CD4-positive, alpha-beta memory T cell (primary cell): Measurements from ENCODE around the gene EPHA6. TPM values are rescaled to one million over a fixed set of nuclear protein-coding genes. Genes with fewer than 3 reads are reported as not detected.

Experiments
- CTCF ChIA-PET: fragments of 350-600 bp; sonication (Branson Sonifier 250); formaldehyde crosslinking; loops from one replicate; lab custom pipeline; 2021; ENCODE audit warnings: inconsistent platforms; ENCODE audit not compliant: partially characterized antibody; lab: Charles Lee
- POLR2A ChIA-PET: fragments of 350-600 bp; sonication (Branson Sonifier 250); formaldehyde crosslinking; loops from one replicate; lab custom pipeline; 2021; ENCODE audit not compliant: partially characterized antibody; lab: Charles Lee
- DNase-seq, 5 donors: peaks; one replicate each; pipeline versions ENCODE4 v3.0.0 to v3.0.0-alpha.2; 2020 to 2022; ENCODE audit warnings: mixed read lengths in 1 of 5
- H3K27ac ChIP-seq: one replicate; pipeline ENCODE4 v1.7.0; 2013; ENCODE audit warnings: low read depth, low read length
- H3K27me3 ChIP-seq: 2 replicates; pipeline ENCODE4 v1.7.0; 2013; ENCODE audit warnings: mild to moderate bottlenecking, low read length, moderate library complexity; ENCODE audit not compliant: insufficient read depth
- H3K36me3 ChIP-seq: 2 replicates; pipeline ENCODE4 v1.7.0; 2013; ENCODE audit warnings: mild to moderate bottlenecking, low read length, moderate library complexity; ENCODE audit not compliant: insufficient read depth
- H3K4me1 ChIP-seq: 2 replicates; pipeline ENCODE4 v1.7.0; 2013; ENCODE audit warnings: mild to moderate bottlenecking, low read length, moderate library complexity; ENCODE audit not compliant: insufficient read depth
- H3K4me3 ChIP-seq, 2 donors: one replicate each; pipeline ENCODE4 v1.7.0; 2013; ENCODE audit warnings: low read length in 2 of 2, mild to moderate bottlenecking in 1 of 2
- H3K9me3 ChIP-seq, 2 donors: one replicate each; pipeline ENCODE4 v1.7.0; 2013; ENCODE audit warnings: low read length in 2 of 2, control low read depth in 1 of 2; ENCODE audit not compliant: control insufficient read depth in 1 of 2
- H3K27ac Mint-ChIP-seq, 7 donors: one replicate each; pipeline ENCODE4 v1.8.0; 2020 to 2021; ENCODE audit warnings: mixed read lengths in 7 of 7, mild to moderate bottlenecking in 6 of 7, inconsistent platforms in 3 of 7, moderate library complexity in 3 of 7
- H3K27me3 Mint-ChIP-seq, 2 donors: one replicate each; pipeline ENCODE4 v1.8.0; 2020 to 2021; ENCODE audit warnings: mixed read lengths in 2 of 2
- H3K36me3 Mint-ChIP-seq, 2 donors: one replicate each; pipeline ENCODE4 v1.8.0; 2020 to 2021; ENCODE audit warnings: mixed read lengths in 2 of 2, inconsistent platforms in 1 of 2, mild to moderate bottlenecking in 1 of 2
- H3K4me1 Mint-ChIP-seq, 4 donors: one replicate each; pipeline ENCODE4 v1.8.0; 2020 to 2021; ENCODE audit warnings: mixed read lengths in 4 of 4, mild to moderate bottlenecking in 1 of 4
- H3K4me3 Mint-ChIP-seq, 8 donors: one replicate each; pipeline ENCODE4 v1.8.0; 2020 to 2021; ENCODE audit warnings: mixed read lengths in 8 of 8, mild to moderate bottlenecking in 7 of 8, moderate library complexity in 6 of 8, inconsistent platforms in 3 of 8
- H3K9me3 Mint-ChIP-seq, 8 donors: one replicate each; pipeline ENCODE4 v1.8.0; 2020 to 2021; ENCODE audit warnings: mixed read lengths in 8 of 8, mild to moderate bottlenecking in 5 of 8, inconsistent platforms in 3 of 8, moderate library complexity in 1 of 8
- intact Hi-C: fragments of 100-400 bp; cut with micrococcal nuclease; formaldehyde crosslinking; loops from one replicate; pipeline ENCODE4 v1.15.1; 2023
- polyA plus RNA-seq, 2 donors: library from polyadenylated mRNA; unstranded; fragments of 300-500 nt; fragmentation: Illumina TruSeq; gene quantifications; one replicate each; pipeline ENCODE4 v1.2.3, GENCODE V29; 2021
- total RNA-seq, 2 experiments: library from RNA; stranded (reverse); gene quantifications; one replicate each; pipeline ENCODE4 v1.2.3, GENCODE V29; 2021

EPHA6 gene
- total and polyA plus RNA-seq, 4 experiments from 2014 or later, result not detected

- no peaks in the 10 kb centered on the region for H3K9me3 ChIP-seq
- H3K9me3 Mint-ChIP-seq, result peaks cover 0 to 5% (median 0%) of the 10 kb centered on the region in 8 donors
- H3K4me3 Mint-ChIP-seq, result no peak overlapping the region
- DNase-seq, result no peak
- CTCF ChIA-PET, result no interaction called here
- no peak overlapping the region for H3K27ac ChIP-seq
- H3K36me3 ChIP-seq, result no peaks in the 10 kb centered on the region
- no peak overlapping the region for H3K27ac Mint-ChIP-seq
- H3K4me1 Mint-ChIP-seq, result no peaks in the 10 kb centered on the region
- intact Hi-C loops, result no loop called here
- POLR2A ChIA-PET, result no interaction called here
- H3K4me1 ChIP-seq, result no peaks in the 10 kb centered on the region
- no peak overlapping the region for H3K4me3 ChIP-seq
- H3K27me3 ChIP-seq, result no peaks in the 10 kb centered on the region
- no peaks in the 10 kb centered on the region for H3K36me3 Mint-ChIP-seq
- no peaks in the 10 kb centered on the region for H3K27me3 Mint-ChIP-seq
Measured at GRCh38 chr3:97340940-97341339, 526.5 kb downstream of the EPHA6 start.

- Mint-ChIP-seq H3K27ac (no peak overlapping the region), H3K4me1 (no peaks in the 10 kb centered on the region), H3K27me3 (no peaks in the 10 kb centered on the region), H3K4me3 (no peak overlapping the region), H3K36me3 (no peaks in the 10 kb centered on the region), H3K9me3 (peaks cover 0 to 9% (median 1%) of the 10 kb centered on the region in 8 donors)
- Histone ChIP-seq H3K36me3 (no peaks in the 10 kb centered on the region), H3K9me3 (no peaks in the 10 kb centered on the region), H3K27ac (no peak overlapping the region), H3K4me3 (no peak overlapping the region), H3K4me1 (no peaks in the 10 kb centered on the region), H3K27me3 (no peaks in the 10 kb centered on the region)
- no peak for DNase-seq
- ChIA-PET CTCF (no interaction called here), POLR2A (no interaction called here)
- intact Hi-C loops, result no loop called here
Measured at GRCh38 chr3:97347780-97348179, 533.4 kb downstream of the EPHA6 start.

- H3K4me1 ChIP-seq, result no peaks in the 10 kb centered on the region
- Mint-ChIP-seq H3K4me3 (no peak overlapping the region), H3K27me3 (no peaks in the 10 kb centered on the region), H3K4me1 (no peaks in the 10 kb centered on the region), H3K9me3 (peaks cover 0 to 13% (median 4%) of the 10 kb centered on the region in 8 donors), H3K36me3 (no peaks in the 10 kb centered on the region), H3K27ac (no peak overlapping the region)
- no peaks in the 10 kb centered on the region for H3K36me3 ChIP-seq
- H3K4me3 ChIP-seq, result no peak overlapping the region
- intact Hi-C loops, result no loop called here
- ChIA-PET CTCF (no interaction called here), POLR2A (no interaction called here)
- H3K9me3 ChIP-seq, result no peaks in the 10 kb centered on the region
- no peak overlapping the region for H3K27ac ChIP-seq
- H3K27me3 ChIP-seq, result no peaks in the 10 kb centered on the region
- DNase-seq, result no peak
Measured at GRCh38 chr3:97350971-97351370, 536.6 kb downstream of the EPHA6 start.

- Mint-ChIP-seq H3K36me3 (no peaks in the 10 kb centered on the region), H3K4me3 (no peak overlapping the region), H3K4me1 (no peaks in the 10 kb centered on the region), H3K27ac (no peak overlapping the region), H3K27me3 (no peaks in the 10 kb centered on the region), H3K9me3 (peaks cover 0 to 19% (median 4%) of the 10 kb centered on the region in 8 donors)
- no peaks in the 10 kb centered on the region for H3K9me3 ChIP-seq
- no peaks in the 10 kb centered on the region for H3K36me3 ChIP-seq
- no peaks in the 10 kb centered on the region for H3K4me1 ChIP-seq
- no peaks in the 10 kb centered on the region for H3K27me3 ChIP-seq
- DNase-seq, result no peak
- ChIA-PET CTCF (no interaction called here), POLR2A (no interaction called here)
- H3K4me3 ChIP-seq, result no peak overlapping the region
- intact Hi-C loops, result no loop called here
- H3K27ac ChIP-seq, result no peak overlapping the region
Measured at GRCh38 chr3:97353176-97353575, 538.8 kb downstream of the EPHA6 start.

GRCh38 chr3:97359977-97360376, 545.6 kb downstream of the EPHA6 start:
- no peak for DNase-seq
- H3K27me3 ChIP-seq, result no peaks in the 10 kb centered on the region
- Mint-ChIP-seq H3K4me1 (no peaks in the 10 kb centered on the region), H3K27ac (no peak overlapping the region), H3K4me3 (no peak overlapping the region), H3K27me3 (no peaks in the 10 kb centered on the region), H3K36me3 (no peaks in the 10 kb centered on the region), H3K9me3 (peaks cover 0 to 7% (median 0%) of the 10 kb centered on the region in 8 donors)
- ChIA-PET CTCF (no interaction called here), POLR2A (no interaction called here)
- no peaks in the 10 kb centered on the region for H3K4me1 ChIP-seq
- intact Hi-C loops, result no loop called here
- H3K36me3 ChIP-seq, result no peaks in the 10 kb centered on the region
- no peak overlapping the region for H3K27ac ChIP-seq
- no peak overlapping the region for H3K4me3 ChIP-seq
- H3K9me3 ChIP-seq, result no peaks in the 10 kb centered on the region

GRCh38 chr3:97360804-97361203, 546.4 kb downstream of the EPHA6 start:
- Histone ChIP-seq H3K27me3 (no peaks in the 10 kb centered on the region), H3K9me3 (no peaks in the 10 kb centered on the region), H3K4me3 (no peak overlapping the region), H3K27ac (no peak overlapping the region), H3K36me3 (no peaks in the 10 kb centered on the region), H3K4me1 (no peaks in the 10 kb centered on the region)
- Mint-ChIP-seq H3K27ac (peak overlapping the region in 1 of 7 donors; percentile 53), H3K36me3 (no peaks in the 10 kb centered on the region), H3K27me3 (no peaks in the 10 kb centered on the region), H3K4me1 (no peaks in the 10 kb centered on the region), H3K4me3 (no peak overlapping the region), H3K9me3 (peaks cover 0 to 7% (median 0%) of the 10 kb centered on the region in 8 donors)
- POLR2A ChIA-PET, result no interaction called here
- intact Hi-C loops, result no loop called here
- no peak for DNase-seq
- CTCF ChIA-PET, result no interaction called here

GRCh38 chr3:97384583-97384982, 570.2 kb downstream of the EPHA6 start:
- Mint-ChIP-seq H3K27me3 (no peaks in the 10 kb centered on the region), H3K4me1 (no peaks in the 10 kb centered on the region), H3K9me3 (peaks cover 4 to 30% (median 9%) of the 10 kb centered on the region in 8 donors), H3K27ac (no peak overlapping the region), H3K36me3 (no peaks in the 10 kb centered on the region), H3K4me3 (no peak overlapping the region)
- no peak overlapping the region for H3K4me3 ChIP-seq
- no peaks in the 10 kb centered on the region for H3K4me1 ChIP-seq
- ChIA-PET POLR2A (no interaction called here), CTCF (no interaction called here)
- intact Hi-C loops, result no loop called here
- H3K36me3 ChIP-seq, result no peaks in the 10 kb centered on the region
- no peak for DNase-seq
- H3K9me3 ChIP-seq, result no peaks in the 10 kb centered on the region
- no peaks in the 10 kb centered on the region for H3K27me3 ChIP-seq
- no peak overlapping the region for H3K27ac ChIP-seq

- intact Hi-C loops, result no loop called here
- Mint-ChIP-seq H3K4me3 (no peak overlapping the region), H3K4me1 (no peaks in the 10 kb centered on the region), H3K9me3 (peaks cover 4 to 30% (median 9%) of the 10 kb centered on the region in 8 donors), H3K27me3 (no peaks in the 10 kb centered on the region), H3K27ac (no peak overlapping the region), H3K36me3 (no peaks in the 10 kb centered on the region)
- ChIA-PET CTCF (no interaction called here), POLR2A (no interaction called here)
- Histone ChIP-seq H3K9me3 (no peaks in the 10 kb centered on the region), H3K36me3 (no peaks in the 10 kb centered on the region), H3K4me1 (no peaks in the 10 kb centered on the region), H3K4me3 (no peak overlapping the region), H3K27me3 (no peaks in the 10 kb centered on the region), H3K27ac (no peak overlapping the region)
- no peak for DNase-seq
Measured at GRCh38 chr3:97388774-97389173, 574.4 kb downstream of the EPHA6 start.
